ENCODE results near the gene DLK2. TPM values are rescaled to one million over a fixed set of nuclear protein-coding genes. Genes with fewer than 3 reads are reported as not detected.

Gene DLK2
- total and polyA plus RNA-seq, 2 of the 13 experiments (the other 11 are each of a cell fraction or from before 2014, with no cell fraction given): 1.2 to 3.8 TPM

- H3K4me3 ChIP-seq (replicated peaks in 1 of 3; ENCODE audit: insufficient read depth in 1 of 3, low read depth in 2 of 3, low read length in 3 of 3): no peak overlapping the region; a peak in 2 of 6 replicates
- in situ Hi-C loops (cut with HindIII; ENCODE audit: extremely low pct_ligation_motif_present, low pct_unique_long_range_greater_than_20kb) (loop anchor here (5.0 kb wide), 1 partner anchor 32 kb away; the partner anchor contains the start of gene DLK2), intact Hi-C loops (cut with micrococcal nuclease; ENCODE audit: unreplicated experiment) (loop anchor here (2.0 to 10.0 kb wide), 3 partner anchors 13 to 227 kb away; partner anchors contain the start of gene TJAP1)
- no peaks in the 10 kb centered on the region for H3K27me3 ChIP-seq (ENCODE audit: control insufficient read depth in 1 of 2, insufficient read depth in 2 of 2, low read length in 2 of 2)
- DNase-seq (ENCODE audit: low spot score) (peak; percentile 64), ATAC-seq (peak; percentile 59), FAIRE-seq (no peak)
- BruUV-seq (replicated peaks): no TSS peak
- no peak overlapping the region for H2AFZ ChIP-seq (ENCODE audit: low read length)
- POLR2A ChIA-PET: interaction anchor here (0.5 to 6.4 kb wide), 11 partner anchors 10 to 638 kb away, joined by 3 to 141 read pairs (median 4); partner anchors contain the start of genes DLK2, GTPBP2, LRRC73 and TJAP1
- no peaks in the 10 kb centered on the region for H3K9me3 ChIP-seq (ENCODE audit: low read length)
- H3K9ac ChIP-seq (ENCODE audit: insufficient read depth, low read depth, low read length): no peak overlapping the region; the same call in none of the 2 replicates
- H3K4me2 ChIP-seq (ENCODE audit: low read depth, low read length): no peak overlapping the region
- no peaks in the 10 kb centered on the region for H3K4me1 ChIP-seq (ENCODE audit: insufficient read depth, low read length)
- H4K20me1 ChIP-seq (ENCODE audit: insufficient read depth, low read length): no peaks in the 10 kb centered on the region
- H3K27ac ChIP-seq (ENCODE audit: extremely low read length, insufficient read depth, low read length): no peak overlapping the region
- CTCF ChIA-PET (ENCODE audit: low intra/inter-chr PET ratio, low total read pairs): no interaction called here
- peaks cover 51% of the 10 kb centered on the region for H3K79me2 ChIP-seq (ENCODE audit: insufficient read depth, low read length)
- WGBS (ENCODE audit: low lambda C conversion rate): 67% methylated on average over 10 of the region's 12 CpGs
- H3K36me3 ChIP-seq (replicated peaks in 1 of 2; ENCODE audit: control insufficient read depth in 1 of 2, insufficient read depth in 2 of 2, low read length in 2 of 2): peaks cover 0 to 4% of the 10 kb centered on the region in 2 experiments; a peak in 2 of 5 replicates
- TF ChIP-seq SP1 (IDR thresholded peaks at IDR 0.05): no peak
- TF ChIP-seq SP1 (CRISPR knock-in tag; IDR thresholded peaks at IDR 0.05): 0 out of 2 replicates have a peak, but pooled peaks have one; percentile 25
- TF ChIP-seq, protein P1, sequence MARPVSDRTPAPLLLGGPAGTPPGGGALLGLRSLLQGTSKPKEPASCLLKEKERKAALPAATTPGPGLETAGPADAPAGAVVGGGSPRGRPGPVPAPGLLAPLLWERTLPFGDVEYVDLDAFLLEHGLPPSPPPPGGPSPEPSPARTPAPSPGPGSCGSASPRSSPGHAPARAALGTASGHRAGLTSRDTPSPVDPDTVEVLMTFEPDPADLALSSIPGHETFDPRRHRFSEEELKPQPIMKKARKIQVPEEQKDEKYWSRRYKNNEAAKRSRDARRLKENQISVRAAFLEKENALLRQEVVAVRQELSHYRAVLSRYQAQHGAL (CRISPR knock-in tag; IDR thresholded peaks at IDR 0.05; ENCODE audit: not compliant biosample characterization): no peak
- TF ChIP-seq, protein P2, sequence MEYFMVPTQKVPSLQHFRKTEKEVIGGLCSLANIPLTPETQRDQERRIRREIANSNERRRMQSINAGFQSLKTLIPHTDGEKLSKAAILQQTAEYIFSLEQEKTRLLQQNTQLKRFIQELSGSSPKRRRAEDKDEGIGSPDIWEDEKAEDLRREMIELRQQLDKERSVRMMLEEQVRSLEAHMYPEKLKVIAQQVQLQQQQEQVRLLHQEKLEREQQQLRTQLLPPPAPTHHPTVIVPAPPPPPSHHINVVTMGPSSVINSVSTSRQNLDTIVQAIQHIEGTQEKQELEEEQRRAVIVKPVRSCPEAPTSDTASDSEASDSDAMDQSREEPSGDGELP (IDR thresholded peaks at IDR 0.05; ENCODE audit: borderline replicate concordance, low read depth): peak; percentile 81
- TF ChIP-seq POLR2G (IDR thresholded peaks at IDR 0.05; ENCODE audit: low read depth, low read length): peak; percentile 46; the same call in 1 of the 2 replicates
- TF ChIP-seq ZNF232 (CRISPR knock-in tag; IDR thresholded peaks at IDR 0.05; ENCODE audit: borderline replicate concordance): 0 out of 2 replicates have a peak, but pooled peaks have one; percentile 15
- TF ChIP-seq, protein P3, sequence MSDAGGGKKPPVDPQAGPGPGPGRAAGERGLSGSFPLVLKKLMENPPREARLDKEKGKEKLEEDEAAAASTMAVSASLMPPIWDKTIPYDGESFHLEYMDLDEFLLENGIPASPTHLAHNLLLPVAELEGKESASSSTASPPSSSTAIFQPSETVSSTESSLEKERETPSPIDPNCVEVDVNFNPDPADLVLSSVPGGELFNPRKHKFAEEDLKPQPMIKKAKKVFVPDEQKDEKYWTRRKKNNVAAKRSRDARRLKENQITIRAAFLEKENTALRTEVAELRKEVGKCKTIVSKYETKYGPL (CRISPR knock-in tag; IDR thresholded peaks at IDR 0.05): no peak
- TF ChIP-seq, protein P4, sequence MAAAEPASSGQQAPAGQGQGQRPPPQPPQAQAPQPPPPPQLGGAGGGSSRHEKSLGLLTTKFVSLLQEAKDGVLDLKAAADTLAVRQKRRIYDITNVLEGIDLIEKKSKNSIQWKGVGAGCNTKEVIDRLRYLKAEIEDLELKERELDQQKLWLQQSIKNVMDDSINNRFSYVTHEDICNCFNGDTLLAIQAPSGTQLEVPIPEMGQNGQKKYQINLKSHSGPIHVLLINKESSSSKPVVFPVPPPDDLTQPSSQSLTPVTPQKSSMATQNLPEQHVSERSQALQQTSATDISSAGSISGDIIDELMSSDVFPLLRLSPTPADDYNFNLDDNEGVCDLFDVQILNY (CRISPR knock-in tag; conservative IDR thresholded peaks at IDR 0.05): no peak; the same call in 1 of the 2 replicates
- TF ChIP-seq GATA4 (IDR thresholded peaks at IDR 0.05; ENCODE audit: borderline replicate concordance, low read depth): no peak
- TF ChIP-seq, protein P5, sequence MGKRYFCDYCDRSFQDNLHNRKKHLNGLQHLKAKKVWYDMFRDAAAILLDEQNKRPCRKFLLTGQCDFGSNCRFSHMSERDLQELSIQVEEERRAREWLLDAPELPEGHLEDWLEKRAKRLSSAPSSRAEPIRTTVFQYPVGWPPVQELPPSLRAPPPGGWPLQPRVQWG (CRISPR knock-in tag; IDR thresholded peaks at IDR 0.05; ENCODE audit: borderline replicate concordance, low read depth): no peak
- TF ChIP-seq ZNF543 (CRISPR knock-in tag; IDR thresholded peaks at IDR 0.05): no peak
- no peak for TF ChIP-seq AGO1 (IDR thresholded peaks at IDR 0.05; ENCODE audit: low read depth, low read length, poor library complexity, severe bottlenecking)
- TF ChIP-seq NRL (CRISPR knock-in tag; IDR thresholded peaks at IDR 0.05; ENCODE audit: borderline replicate concordance): peak; percentile 92
- TF ChIP-seq FOXM1 (CRISPR knock-in tag; IDR thresholded peaks at IDR 0.05): no peak
- TF ChIP-seq, protein P6, sequence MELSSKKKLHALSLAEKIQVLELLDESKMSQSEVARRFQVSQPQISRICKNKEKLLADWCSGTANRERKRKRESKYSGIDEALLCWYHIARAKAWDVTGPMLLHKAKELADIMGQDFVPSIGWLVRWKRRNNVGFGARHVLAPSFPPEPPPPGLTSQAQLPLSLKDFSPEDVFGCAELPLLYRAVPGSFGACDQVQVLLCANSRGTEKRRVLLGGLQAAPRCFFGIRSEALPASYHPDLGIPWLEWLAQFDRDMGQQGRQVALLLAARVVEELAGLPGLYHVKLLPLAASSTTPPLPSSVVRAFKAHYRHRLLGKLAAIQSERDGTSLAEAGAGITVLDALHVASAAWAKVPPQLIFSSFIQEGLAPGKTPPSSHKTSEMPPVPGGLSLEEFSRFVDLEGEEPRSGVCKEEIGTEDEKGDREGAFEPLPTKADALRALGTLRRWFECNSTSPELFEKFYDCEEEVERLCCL (CRISPR knock-in tag; IDR thresholded peaks at IDR 0.05; ENCODE audit: borderline replicate concordance): no peak
Measured at GRCh38 chr6:43489277-43490072, 34.1 kb upstream of the DLK2 start.
